Adrenal gland (tissue), 5 donors: ENCODE data around the gene SPTBN4.

ENCODE experiments used
- POLR2A ChIP-seq, 2 donors: fragments of 450-650 bp; IDR thresholded peaks; one replicate each; pipeline ENCODE4 v1.6.1; 2017; ENCODE audit warnings: antibody characterized with exemption in 2 of 2, mild to moderate bottlenecking in 2 of 2, moderate library complexity in 1 of 2
- TF ChIP-seq, protein P1 (sequence below), 6 experiments: fragments of 450-650 bp in 4 of 6; fragments of 200-600 bp in 2 of 6; sonication (generic) in 1 of 6; IDR thresholded peaks; 1 replicate in 5 of 6; 2 replicates in 1 of 6; pipeline versions ENCODE4 v1.5.1 to v1.8.0; 2016 to 2021; ENCODE audit warnings: antibody characterized with exemption in 6 of 6, mild to moderate bottlenecking in 2 of 6, moderate library complexity in 1 of 6
- donor health status: DM: no; HTN: no; CAD: no.

- TF ChIP-seq, protein P1, sequence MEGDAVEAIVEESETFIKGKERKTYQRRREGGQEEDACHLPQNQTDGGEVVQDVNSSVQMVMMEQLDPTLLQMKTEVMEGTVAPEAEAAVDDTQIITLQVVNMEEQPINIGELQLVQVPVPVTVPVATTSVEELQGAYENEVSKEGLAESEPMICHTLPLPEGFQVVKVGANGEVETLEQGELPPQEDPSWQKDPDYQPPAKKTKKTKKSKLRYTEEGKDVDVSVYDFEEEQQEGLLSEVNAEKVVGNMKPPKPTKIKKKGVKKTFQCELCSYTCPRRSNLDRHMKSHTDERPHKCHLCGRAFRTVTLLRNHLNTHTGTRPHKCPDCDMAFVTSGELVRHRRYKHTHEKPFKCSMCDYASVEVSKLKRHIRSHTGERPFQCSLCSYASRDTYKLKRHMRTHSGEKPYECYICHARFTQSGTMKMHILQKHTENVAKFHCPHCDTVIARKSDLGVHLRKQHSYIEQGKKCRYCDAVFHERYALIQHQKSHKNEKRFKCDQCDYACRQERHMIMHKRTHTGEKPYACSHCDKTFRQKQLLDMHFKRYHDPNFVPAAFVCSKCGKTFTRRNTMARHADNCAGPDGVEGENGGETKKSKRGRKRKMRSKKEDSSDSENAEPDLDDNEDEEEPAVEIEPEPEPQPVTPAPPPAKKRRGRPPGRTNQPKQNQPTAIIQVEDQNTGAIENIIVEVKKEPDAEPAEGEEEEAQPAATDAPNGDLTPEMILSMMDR (IDR thresholded peaks at IDR 0.05): no peak
- no peak for TF ChIP-seq POLR2A (IDR thresholded peaks at IDR 0.05)
Measured at GRCh38 chr19:40584007-40584406, 117.2 kb downstream of the SPTBN4 start.
